Gastrocnemius medialis (tissue), 4 donors: Measurements from ENCODE around the gene THSD7B. TPM values are rescaled to one million over a fixed set of nuclear protein-coding genes. Genes with fewer than 3 reads are reported as not detected.

ENCODE experiments used
- ATAC-seq, 2 donors: fragments of 150-250 bp; one replicate each; pipeline ENCODE4 v1.9.1; 2016
- DNase-seq, 2 donors: peaks; one replicate each; pipeline ENCODE4 v3.0.0-alpha.2; 2019
- H3K27ac ChIP-seq, 4 donors: fragments of 200-600 bp; sonication (generic); 1 replicate in 1 of 4; 2 replicates in 3 of 4; pipeline ENCODE4 v1.5.1; 2016 to 2018; ENCODE audit warnings: mild to moderate bottlenecking in 2 of 4, moderate library complexity in 1 of 4
- H3K27me3 ChIP-seq, 3 donors: fragments of 200-600 bp; sonication (generic) in 2 of 3; 1 replicate in 1 of 3; 2 replicates in 2 of 3; pipeline versions ENCODE4 v1.5.1 to v1.6.0; 2016 to 2019; ENCODE audit warnings: mild to moderate bottlenecking in 1 of 3, moderate library complexity in 1 of 3
- H3K36me3 ChIP-seq, 2 donors: fragments of 200-600 bp; sonication (generic) in 1 of 2; one replicate each; pipeline ENCODE4 v1.5.1; 2017 to 2018
- H3K4me1 ChIP-seq, 2 donors: fragments of 200-600 bp; sonication (generic) in 1 of 2; one replicate each; pipeline ENCODE4 v1.5.1; 2016 to 2017; ENCODE audit warnings: mild to moderate bottlenecking in 2 of 2
- H3K4me3 ChIP-seq, 4 donors: fragments of 200-600 bp; sonication (generic) in 3 of 4; 1 replicate in 1 of 4; 2 replicates in 3 of 4; pipeline ENCODE4 v1.5.1; 2016 to 2019; ENCODE audit warnings: mild to moderate bottlenecking in 2 of 4
- H3K9me3 ChIP-seq, 3 donors: fragments of 200-600 bp; sonication (generic) in 2 of 3; 1 replicate in 1 of 3; 2 replicates in 2 of 3; pipeline ENCODE4 v1.5.1; 2016 to 2019
- CTCF ChIP-seq, 5 experiments: fragments of 450-650 bp in 3 of 5; fragments of 200-600 bp in 2 of 5; sonication (generic) in 2 of 5; IDR thresholded peaks in 4 of 5; conservative IDR thresholded peaks in 1 of 5; 1 replicate in 4 of 5; 2 replicates in 1 of 5; pipeline ENCODE4 v1.5.1; 2016 to 2019; ENCODE audit warnings: antibody characterized with exemption in 5 of 5, mild to moderate bottlenecking in 3 of 5, moderate library complexity in 3 of 5
- POLR2A ChIP-seq, 2 donors: fragments of 450-650 bp; IDR thresholded peaks; one replicate each; pipeline ENCODE4 v1.6.1; 2017; ENCODE audit warnings: antibody characterized with exemption in 2 of 2, mild to moderate bottlenecking in 2 of 2, moderate library complexity in 2 of 2
- in situ Hi-C, 4 donors: fragments of 200-750 bp; cut with MboI; loops; one replicate each; pipeline versions ENCODE4 v1.15.0 to v1.8.0; 2017; ENCODE audit warnings: low sequenced_read_pairs in 4 of 4
- intact Hi-C: fragments of 100-400 bp; cut with DNase I; formaldehyde crosslinking; loops from one replicate; pipeline ENCODE4 v1.15.1; 2023; ENCODE audit warnings: low total_unique reads
- total RNA-seq, 4 donors: library from RNA; depleted of rRNA; stranded (reverse); fragments of >200 nt; gene quantifications; one replicate each; pipeline versions ENCODE4 v1.1.0 to v1.2.3, GENCODE V29; 2016

THSD7B gene
- total RNA-seq, 4 donors from 2014 or later: not detected

DNA sequence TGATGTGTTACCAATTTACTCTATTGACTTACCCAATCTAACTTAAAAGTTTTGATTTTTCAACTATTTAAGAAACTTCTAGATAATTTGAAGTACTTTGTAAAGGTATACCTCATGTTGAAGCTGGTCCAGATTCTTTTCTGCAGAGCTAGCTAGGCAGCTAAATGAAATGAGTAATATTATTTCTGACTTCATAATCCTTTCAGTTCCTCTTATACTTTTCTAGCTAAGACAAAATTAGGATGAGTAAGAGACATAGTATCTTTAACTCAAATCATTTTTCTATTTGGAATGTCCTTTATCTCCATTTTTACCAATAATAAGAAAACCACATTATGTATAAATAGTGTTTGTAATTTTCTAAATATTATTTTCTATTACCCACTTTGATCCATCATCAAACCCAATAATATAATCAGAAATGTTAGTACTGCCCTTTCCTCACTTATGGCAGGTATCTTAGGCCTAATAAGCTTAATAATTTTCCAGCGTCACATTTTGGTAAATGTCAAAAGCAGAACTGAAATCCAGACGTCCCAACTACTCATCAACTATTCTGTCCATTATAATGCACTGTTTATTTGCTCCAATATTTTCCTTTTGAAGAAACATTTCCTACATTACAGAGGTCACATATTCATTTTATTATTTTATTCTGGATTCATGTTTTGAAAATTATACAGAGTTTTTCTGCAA is 456.6 kb downstream of the THSD7B start:
- DNase-seq: no peak
- ATAC-seq: no peak
- TF ChIP-seq CTCF (IDR thresholded peaks at IDR 0.05 in 4 of 5, conservative IDR thresholded peaks at IDR 0.05 in 1 of 5) (no peak), POLR2A (IDR thresholded peaks at IDR 0.05) (no peak)
- H3K27ac ChIP-seq: no peak overlapping the region
- in situ Hi-C loops (no loop called here), intact Hi-C loops (no loop called here)
- no peaks in the 10 kb centered on the region for H3K4me1 ChIP-seq
- no peaks in the 10 kb centered on the region for H3K9me3 ChIP-seq
- no peaks in the 10 kb centered on the region for H3K27me3 ChIP-seq
- H3K4me3 ChIP-seq: no peak overlapping the region
- no peaks in the 10 kb centered on the region for H3K36me3 ChIP-seq

GRCh38 chr2:137223722-137224121 is 458.4 kb downstream of the THSD7B start:
- no peaks in the 10 kb centered on the region for H3K4me1 ChIP-seq
- ATAC-seq (no peak), DNase-seq (no peak)
- intact Hi-C loops (no loop called here), in situ Hi-C loops (no loop called here)
- H3K27ac ChIP-seq: no peak overlapping the region
- no peak overlapping the region for H3K4me3 ChIP-seq
- H3K9me3 ChIP-seq: no peaks in the 10 kb centered on the region
- H3K27me3 ChIP-seq: no peaks in the 10 kb centered on the region
- no peak for TF ChIP-seq CTCF (IDR thresholded peaks at IDR 0.05 in 4 of 5, conservative IDR thresholded peaks at IDR 0.05 in 1 of 5)
- TF ChIP-seq POLR2A (IDR thresholded peaks at IDR 0.05): no peak
- no peaks in the 10 kb centered on the region for H3K36me3 ChIP-seq

DNA sequence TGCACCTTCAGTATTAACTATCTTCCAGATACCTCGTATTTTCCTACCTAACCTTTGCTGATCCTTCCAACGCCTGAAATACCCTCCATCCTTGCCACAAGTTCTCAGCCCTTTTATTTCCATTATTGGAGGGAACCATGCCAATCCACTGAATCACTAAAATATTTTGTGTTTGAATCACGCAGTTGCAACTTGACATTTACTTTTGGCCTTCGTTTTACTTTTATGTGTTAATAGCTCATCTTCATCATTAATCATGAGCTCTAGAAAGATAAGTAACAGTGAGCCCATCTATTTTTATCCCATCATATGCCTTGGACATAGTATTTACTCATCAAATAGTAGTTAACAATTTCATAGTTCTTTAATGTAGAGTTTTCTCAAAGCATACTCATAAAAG is 463.2 kb downstream of the THSD7B start:
- no peaks in the 10 kb centered on the region for H3K36me3 ChIP-seq
- in situ Hi-C loops (no loop called here), intact Hi-C loops (no loop called here)
- no peaks in the 10 kb centered on the region for H3K27me3 ChIP-seq
- H3K27ac ChIP-seq: no peak overlapping the region
- no peaks in the 10 kb centered on the region for H3K9me3 ChIP-seq
- no peak for TF ChIP-seq POLR2A (IDR thresholded peaks at IDR 0.05)
- TF ChIP-seq CTCF (IDR thresholded peaks at IDR 0.05 in 4 of 5, conservative IDR thresholded peaks at IDR 0.05 in 1 of 5): no peak
- ATAC-seq (no peak), DNase-seq (no peak)
- no peaks in the 10 kb centered on the region for H3K4me1 ChIP-seq
- H3K4me3 ChIP-seq: no peak overlapping the region

DNA sequence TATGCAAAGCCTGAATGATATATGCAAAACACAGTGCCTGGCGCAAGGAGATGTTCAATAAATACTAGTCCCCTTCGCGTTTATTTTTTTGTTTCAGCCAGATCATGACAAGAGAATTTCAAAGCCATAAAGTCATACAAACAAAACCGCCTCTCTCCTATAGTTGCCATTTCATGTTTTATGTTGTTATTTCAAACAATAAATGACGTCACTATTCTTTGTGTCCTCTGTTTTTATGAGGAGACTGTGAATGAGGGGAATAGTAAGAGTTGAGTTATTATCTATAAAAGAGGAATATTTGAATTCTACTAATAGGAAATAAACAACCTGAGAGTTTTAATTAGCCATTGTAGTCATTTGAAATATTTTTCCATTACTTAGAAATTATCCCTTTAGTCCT is 464.5 kb downstream of the THSD7B start:
- H3K27me3 ChIP-seq: no peaks in the 10 kb centered on the region
- intact Hi-C loops (no loop called here), in situ Hi-C loops (no loop called here)
- H3K36me3 ChIP-seq: no peaks in the 10 kb centered on the region
- H3K27ac ChIP-seq: no peak overlapping the region
- ATAC-seq: no peak
- no peaks in the 10 kb centered on the region for H3K9me3 ChIP-seq
- H3K4me3 ChIP-seq: no peak overlapping the region
- H3K4me1 ChIP-seq: no peaks in the 10 kb centered on the region
- TF ChIP-seq CTCF (IDR thresholded peaks at IDR 0.05 in 4 of 5, conservative IDR thresholded peaks at IDR 0.05 in 1 of 5) (no peak), POLR2A (IDR thresholded peaks at IDR 0.05) (no peak)
- DNase-seq: no peak

GRCh38 chr2:137231628-137232027 is 466.3 kb downstream of the THSD7B start:
- Histone ChIP-seq H3K27ac (no peak overlapping the region), H3K27me3 (no peaks in the 10 kb centered on the region), H3K4me1 (no peaks in the 10 kb centered on the region), H3K4me3 (no peak overlapping the region), H3K36me3 (no peaks in the 10 kb centered on the region), H3K9me3 (no peaks in the 10 kb centered on the region)
- TF ChIP-seq POLR2A (IDR thresholded peaks at IDR 0.05) (no peak), CTCF (IDR thresholded peaks at IDR 0.05 in 4 of 5, conservative IDR thresholded peaks at IDR 0.05 in 1 of 5) (no peak)
- no peak for DNase-seq
- ATAC-seq: no peak
- intact Hi-C loops: no loop called here
- in situ Hi-C loops: no loop called here
